Measurements from ENCODE around the gene NPM1.
A peak's percentile ranks its signal among the peaks of the same experiment; 100 is the strongest.
"Not testable (repeated sequence)": the region's sequence is repeated elsewhere in the genome, so short reads cannot be mapped to it uniquely, and the experiment has no call there.

The NPM1 gene, protein sequence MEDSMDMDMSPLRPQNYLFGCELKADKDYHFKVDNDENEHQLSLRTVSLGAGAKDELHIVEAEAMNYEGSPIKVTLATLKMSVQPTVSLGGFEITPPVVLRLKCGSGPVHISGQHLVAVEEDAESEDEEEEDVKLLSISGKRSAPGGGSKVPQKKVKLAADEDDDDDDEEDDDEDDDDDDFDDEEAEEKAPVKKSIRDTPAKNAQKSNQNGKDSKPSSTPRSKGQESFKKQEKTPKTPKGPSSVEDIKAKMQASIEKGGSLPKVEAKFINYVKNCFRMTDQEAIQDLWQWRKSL

DNA sequence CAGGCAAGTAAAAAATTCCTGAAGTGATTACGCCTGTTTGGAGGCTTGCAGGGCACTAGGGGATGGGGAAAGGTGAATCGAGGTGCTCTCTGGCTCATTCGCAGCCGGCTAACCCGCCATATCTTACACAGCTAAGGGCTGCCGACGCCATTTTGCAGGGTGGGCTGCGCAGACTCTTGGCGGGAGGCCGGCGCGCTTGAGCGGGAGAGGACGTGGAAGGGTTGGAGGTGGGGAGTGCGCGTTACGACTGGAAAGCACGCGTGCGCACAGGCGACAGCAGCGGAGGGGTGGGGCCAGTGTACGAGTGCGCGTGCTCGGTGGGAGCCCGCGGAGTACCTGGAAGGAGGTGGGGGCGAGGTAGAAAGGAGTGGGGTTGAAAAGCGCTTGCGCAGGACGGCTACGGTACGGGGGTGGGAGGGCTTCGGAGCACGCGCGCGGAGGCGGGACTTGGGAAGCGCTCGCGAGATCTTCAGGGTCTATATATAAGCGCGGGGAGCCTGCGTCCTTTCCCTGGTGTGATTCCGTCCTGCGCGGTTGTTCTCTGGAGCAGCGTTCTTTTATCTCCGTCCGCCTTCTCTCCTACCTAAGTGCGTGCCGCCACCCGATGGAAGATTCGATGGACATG, at the start of gene NPM1:
Gene NPM1 (plus strand): TSS at position 505 of the 625 bp plus-strand sequence. CDS start 100 bp downstream, at position 605.
- peak; percentile 93 to 98 for DNase-seq (ENCODE audit: low read depth in 2 of 2)

DNA sequence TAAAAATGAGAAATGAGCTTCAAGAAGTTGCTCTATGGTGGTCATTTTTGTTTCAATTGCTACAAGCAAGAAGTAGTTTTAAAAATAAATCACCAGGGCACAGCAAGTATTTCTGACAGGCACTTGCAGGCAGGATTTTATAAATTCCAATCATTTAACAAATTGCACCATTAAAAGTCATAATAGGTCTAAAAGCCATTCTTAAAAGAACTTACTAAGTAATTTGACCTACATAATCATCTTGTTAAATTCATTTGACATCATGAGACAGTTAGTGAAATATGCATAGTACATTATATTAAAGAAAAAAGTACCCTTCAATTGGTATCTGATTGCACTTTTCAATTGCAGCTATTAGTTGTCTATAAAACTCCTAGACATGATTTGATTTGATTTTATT, 47.6 kb upstream of the NPM1 start:
- no peak for DNase-seq (ENCODE audit: low read depth in 2 of 2)

DNA sequence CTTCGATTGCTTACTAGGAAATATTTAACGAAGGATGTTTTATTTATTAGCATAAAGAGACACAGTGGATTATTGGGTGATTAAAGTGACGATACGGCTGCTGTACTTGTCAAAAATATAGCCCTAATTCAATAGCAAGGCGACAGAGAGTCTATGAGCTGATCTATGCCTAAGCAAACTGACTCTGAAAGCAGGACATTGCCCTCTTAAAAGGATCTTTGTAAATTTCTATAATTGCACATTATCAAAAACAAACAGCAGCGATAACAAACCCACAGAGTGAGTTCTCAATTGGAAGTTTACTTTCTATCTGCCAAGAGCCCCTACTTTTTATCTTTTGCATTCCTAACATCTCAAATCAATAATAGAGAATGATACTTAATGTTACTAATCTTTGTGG, 47.2 kb upstream of the NPM1 start:
- DNase-seq (ENCODE audit: low read depth in 2 of 2) = no peak

DNA sequence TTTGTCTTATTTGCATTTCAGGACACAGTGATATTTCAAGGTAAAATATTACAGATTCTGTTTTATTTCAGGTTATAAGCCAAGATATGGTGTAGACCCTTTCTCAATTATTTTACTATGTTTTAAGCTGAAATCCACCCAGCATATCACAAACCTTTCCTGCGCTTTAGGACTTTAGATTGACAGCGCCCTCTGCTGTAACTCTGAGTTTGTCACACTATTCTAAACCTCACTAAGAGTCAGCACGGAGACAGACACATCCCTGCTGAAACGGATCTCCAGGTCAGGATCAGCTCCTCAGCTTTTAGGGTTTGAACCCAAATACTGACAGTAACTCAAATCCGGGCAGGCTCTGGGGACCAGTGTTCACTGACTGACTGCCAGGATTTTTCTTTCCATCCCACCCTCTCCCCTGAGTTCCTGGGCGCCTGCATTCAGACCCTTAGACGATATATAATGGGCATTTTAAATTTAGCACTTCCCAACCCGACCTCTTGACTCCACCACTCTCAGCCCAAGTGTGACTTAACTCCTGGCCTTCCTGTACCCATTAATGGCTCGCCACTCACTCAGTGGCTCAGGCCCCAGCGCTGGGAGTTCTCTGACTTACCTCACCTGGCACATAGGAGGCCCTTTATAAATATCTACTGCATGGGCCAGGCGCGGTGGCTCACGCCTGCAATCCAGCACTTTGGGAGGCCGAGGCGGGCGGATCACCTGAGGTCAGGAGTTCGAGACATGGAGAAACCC, 45.1 kb upstream of the NPM1 start:
- no peak for DNase-seq (ENCODE audit: low read depth in 2 of 2)

DNA sequence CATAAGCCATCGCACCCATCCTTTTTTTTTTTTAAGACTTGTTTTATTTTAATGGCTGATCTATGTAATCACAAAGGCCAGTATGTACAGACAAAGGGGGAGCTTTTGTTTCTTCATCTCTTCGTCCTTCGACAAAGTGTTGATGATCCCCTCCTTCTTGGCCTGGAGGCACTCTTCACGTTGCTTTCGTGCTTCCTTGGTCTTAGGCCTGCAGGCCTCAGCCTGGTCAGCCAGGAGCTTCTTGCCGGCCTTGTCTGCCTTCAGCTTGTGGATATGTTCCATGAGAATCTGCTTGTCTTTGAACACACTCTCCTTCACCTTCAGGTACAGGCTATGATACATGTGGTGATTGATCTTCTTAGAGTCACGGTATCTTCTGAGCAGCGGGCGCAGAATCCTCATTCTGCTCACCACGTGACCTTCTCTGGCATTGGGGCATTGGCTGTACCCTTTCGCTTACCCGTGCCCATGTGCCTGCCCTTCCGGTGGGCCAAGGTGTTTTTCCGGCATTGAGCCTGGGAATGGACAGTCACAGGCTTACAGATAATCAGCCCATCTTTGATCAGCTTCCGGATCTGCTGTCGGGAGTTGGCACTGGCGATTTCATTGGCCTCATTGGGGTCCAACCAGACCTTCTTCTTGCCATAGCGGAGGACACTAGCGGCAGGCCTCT, 42.6 kb upstream of the NPM1 start:
- no peak for DNase-seq (ENCODE audit: low read depth in 2 of 2)

DNA sequence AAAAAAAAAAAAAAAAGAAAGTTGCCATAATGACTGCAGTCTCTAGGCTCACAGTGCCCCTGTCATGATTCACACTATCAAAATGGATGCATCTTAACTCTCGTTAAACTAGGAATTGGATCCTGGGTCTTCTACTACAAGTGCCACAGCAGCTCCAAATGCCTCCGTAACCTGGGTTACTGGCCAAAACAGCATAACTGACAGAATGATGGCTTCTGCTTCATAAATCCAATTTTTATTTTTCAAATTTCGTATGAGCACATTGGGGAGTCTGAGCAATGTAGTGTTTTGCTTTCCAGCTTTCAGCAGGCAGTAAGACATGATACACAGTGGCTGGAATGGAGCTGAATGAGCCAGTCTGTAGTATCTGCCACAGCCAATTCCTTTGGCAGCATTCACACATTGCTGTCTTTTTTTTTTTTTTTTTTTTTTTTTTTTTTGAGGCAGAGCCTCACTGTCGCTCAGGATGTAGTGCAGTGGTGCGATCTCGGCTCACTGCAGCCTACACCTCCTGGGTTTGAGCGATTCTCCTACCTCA, 36.0 kb upstream of the NPM1 start:
- no peak for DNase-seq (ENCODE audit: low read depth in 2 of 2)

DNA sequence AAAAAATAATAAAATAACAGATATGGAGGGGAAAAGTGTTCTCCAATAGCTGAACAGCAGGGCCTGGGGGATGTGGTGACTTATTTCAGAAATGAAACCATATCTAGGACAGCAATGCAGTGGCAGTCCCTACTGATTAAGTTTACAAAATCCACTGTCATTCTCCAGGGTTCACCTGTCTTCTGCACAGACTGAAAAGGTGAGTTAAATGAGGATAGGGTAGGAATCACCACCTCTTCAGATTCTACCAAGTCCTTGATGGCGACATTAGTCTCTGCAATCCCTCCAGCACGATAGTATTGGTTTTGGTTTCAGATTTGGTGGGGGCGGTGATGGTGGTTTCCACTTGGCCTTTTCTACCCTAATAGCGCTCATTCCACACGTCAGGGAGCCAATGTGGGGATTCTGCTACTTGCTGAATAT, 32.3 kb upstream of the NPM1 start:
- no peak for DNase-seq (ENCODE audit: low read depth in 2 of 2)

DNA sequence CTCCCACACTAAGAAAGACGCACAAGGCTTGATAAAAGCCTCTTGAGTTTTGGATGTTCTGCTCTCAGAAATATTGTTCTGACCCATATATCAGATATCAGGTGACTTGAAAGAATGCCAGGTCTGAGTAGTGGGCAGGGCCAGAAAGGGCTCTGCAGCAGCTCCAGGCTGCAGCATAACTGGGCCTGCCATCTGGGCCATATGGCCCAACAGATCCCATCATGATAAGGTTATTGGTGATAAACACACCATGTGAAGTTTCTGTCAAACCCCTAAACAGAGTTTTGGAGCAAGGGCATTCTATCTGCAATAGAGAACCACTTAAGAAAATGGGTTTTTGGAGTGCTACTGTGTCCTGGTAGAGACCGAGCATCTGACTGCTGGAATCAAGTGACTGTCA, 29.8 kb upstream of the NPM1 start:
- no peak for DNase-seq (ENCODE audit: low read depth in 2 of 2)

DNA sequence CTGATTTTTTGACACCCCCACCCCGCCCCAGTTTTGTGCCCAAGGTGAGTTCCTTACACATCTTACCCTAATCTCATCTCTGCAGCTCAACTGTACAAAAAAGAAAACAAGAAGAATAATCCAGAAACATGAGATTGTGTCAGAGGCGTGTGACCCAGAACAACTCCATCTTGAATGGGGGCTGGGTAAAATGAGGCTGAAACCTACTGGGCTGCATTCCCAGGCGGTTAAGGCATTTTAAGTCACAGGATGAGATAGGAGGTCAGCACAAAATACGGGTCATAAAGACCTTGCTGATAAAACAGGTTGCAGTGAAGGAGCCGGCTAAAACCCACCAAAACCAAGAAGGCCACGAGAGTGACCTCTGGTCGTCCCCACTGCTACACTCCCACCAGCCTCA, 26.5 kb upstream of the NPM1 start:
- DNase-seq (ENCODE audit: low read depth in 2 of 2) = not testable (repeated sequence)

DNA sequence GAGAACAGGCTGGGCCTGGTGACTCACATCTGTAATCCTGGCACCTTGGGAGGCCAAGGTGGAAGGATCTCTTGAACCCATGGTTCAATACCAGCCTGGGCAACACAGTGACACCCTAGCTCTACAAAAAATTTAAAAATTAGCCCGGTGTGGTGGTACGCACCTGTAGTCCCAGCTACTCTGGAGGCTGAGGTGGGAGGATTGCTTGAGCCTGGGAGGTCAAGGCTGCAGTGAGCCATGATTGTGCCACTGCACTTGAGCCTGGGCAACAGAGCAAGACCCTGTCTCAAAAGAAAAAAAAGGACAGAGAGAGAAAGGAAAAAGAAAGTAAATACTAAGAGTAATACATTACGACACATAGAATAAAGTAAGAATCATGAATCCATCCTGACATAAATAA, 24.4 kb upstream of the NPM1 start:
- not testable (repeated sequence) for DNase-seq (ENCODE audit: low read depth in 2 of 2)

DNA sequence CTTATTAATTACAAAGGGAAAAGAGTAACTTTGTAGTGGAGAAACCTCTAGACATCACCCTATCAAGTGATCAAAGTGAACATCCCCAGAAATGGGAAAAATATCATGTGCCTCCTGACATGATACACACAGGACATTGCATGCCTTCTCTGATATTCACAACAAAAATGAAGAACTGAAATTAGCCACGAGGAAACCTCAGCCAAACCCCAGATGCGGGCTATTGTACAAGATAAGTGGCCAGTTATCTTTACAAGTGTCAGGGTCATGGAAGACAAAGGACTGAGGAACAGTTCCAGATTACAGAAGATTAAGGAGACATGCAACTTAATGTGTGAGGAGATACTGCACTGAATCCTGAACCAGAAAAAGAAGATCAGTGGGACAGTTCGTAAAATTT, 23.8 kb upstream of the NPM1 start:
- DNase-seq (ENCODE audit: low read depth in 2 of 2) = no peak

DNA sequence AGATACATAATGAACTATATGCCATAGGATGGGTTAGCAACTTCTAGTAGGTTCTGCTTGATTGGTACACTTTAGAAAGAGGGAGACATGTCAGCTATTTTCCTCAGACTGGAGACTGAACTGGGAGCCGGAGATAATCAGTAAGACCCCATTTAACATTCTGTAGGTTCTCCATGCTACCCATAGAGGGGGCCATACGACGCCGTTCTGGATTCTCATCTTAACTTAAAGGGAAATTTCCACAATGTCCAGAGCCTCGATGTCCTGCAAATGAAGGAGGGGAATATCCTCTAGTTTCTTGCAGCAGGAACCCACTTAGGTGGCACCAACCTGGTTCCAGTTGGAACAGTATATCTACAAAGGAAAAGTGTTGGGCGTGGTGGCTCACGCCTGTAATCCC, 22.3 kb upstream of the NPM1 start:
- no peak for DNase-seq (ENCODE audit: low read depth in 2 of 2)

DNA sequence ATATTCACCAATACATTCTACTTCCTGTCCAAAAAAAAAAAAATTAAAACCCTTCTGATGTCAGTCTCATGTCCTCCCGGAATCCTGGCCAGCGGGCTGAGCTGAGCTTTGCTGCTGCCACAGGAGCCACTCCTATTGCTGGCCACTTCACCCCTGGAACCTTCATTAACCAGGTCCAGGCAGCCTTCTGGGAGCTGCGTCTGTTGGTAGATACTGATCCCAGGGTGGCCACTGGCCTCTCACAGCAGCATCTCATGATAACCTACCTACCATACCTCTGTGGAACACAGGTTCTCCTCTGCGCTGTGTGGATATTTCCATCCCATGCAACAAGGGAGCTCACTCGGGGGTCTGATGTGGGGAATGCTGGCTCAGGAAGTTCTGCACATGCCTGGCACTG, 21.0 kb upstream of the NPM1 start:
- DNase-seq (ENCODE audit: low read depth in 2 of 2) = no peak

DNA sequence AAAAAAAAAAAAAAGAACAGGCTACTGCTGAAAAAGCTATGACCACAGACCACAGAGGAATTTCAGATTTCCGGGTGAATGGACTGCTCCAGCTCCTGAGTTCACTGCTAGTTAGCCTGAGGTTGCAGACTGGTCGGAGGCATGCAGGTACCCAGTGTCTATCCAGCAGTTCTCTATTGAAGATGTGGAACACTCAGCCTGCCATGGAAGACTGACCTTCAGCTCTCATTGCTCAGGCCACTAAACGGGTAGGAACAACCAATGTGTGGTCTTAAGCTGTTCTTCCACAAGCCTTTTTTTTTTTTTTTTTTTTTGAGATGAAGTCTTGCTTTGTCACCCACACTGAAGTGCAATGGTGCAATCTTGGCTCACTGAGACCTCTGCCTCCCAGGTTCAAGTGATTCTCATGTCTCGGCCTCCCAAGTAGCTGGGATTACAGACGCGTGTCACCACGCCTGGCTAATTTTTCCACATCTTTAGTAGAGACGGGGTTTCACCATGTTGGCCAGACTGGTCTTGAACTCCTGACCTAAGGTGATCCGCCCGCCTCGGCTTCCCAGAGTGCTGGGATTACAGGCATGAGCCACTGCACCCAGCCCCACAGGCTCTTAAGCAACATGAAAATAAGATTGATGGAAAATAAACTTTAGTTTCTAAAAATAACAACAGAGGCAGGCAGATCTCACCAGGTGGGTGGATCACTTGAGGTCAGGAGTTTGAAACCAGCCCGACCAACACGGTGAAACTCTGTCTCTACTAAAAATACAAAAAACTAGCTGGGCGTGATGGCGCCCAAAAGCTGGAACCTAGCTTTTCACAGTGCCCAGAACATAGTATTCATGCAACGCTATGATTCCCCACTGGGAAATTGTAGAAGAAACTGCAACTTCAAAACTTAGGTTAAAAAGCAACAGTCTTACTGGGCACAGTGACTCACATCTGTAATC, 20.0 kb upstream of the NPM1 start:
- DNase-seq (ENCODE audit: low read depth in 2 of 2) = no peak

DNA sequence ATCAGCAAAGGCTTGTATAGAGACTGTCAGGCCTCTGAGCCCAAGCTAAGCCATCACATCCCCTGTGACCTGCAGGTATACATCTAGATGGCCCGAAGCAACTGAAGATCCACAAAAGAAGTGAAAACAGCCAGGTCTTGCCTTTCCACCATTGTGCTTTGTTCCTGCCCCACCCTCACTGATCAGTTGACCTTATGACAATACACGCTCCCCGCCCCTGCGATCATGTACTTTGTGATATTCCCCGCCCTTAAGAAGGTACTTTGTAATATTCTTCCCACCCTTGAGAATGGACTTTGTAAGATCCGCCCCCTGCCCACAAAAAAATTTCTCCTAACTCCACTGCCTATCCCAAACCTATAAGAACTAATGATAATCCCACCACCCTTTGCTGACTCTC, 18.6 kb upstream of the NPM1 start:
- no peak for DNase-seq (ENCODE audit: low read depth in 2 of 2)

DNA sequence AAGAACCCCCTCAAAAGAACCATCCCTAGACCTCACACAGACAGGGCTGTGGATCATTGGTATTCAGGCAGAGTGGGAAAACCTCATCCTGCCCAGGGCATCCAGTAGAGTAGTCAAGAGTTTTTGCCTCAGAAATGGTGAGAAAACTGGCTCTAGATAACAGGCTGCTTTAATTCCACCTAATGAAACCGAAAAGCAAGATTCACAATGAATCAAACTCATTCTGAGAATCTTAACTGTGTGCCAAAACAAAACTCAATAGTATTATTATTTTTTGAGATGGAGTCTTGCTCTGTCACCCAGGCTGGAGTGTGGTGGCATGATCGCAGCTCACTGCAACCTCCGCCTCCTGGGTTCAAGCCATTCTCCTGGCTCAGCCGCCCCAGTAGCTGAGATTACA, 17.8 kb upstream of the NPM1 start:
- no peak for DNase-seq (ENCODE audit: low read depth in 2 of 2)

DNA sequence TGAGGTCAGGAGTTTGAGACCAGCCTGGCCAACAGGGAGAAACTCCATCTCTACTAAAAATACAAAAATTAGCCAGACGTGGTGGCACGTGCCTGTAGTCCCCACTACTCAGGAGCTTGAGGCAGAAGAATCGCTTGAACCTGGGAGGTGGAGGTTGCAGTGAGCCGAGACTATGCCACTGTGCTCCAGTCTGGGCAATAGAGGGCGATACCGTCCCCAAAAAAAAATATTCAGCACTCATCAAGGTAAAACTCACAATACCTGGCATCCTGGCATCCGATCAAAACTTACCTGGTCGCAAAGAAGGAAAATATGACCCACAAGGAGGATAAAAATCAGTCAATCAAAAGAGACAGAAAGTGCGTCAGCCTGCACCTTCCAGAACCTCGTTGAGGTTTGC, 16.8 kb upstream of the NPM1 start:
- not testable (repeated sequence) for DNase-seq (ENCODE audit: low read depth in 2 of 2)

DNA sequence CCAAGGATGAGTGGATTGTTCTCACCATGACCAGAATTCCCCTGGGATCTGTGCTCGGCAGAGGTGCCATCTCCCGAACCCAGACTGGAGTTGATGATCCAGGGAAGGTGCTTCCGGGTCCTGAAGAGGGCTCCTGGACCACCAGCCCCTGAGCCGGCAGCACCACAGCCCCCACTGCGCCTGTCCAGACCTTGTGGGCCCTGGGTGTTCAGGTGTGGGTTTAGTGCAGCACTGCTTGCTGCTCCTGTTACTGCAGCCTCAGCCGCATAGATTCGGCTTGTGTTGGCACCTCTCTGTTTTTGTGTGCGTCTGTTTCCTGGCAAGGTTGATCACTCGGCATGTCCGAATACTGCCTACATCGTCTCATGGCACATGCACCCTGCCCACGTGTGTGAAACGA, 16.3 kb upstream of the NPM1 start:
- no peak for DNase-seq (ENCODE audit: low read depth in 2 of 2)

DNA sequence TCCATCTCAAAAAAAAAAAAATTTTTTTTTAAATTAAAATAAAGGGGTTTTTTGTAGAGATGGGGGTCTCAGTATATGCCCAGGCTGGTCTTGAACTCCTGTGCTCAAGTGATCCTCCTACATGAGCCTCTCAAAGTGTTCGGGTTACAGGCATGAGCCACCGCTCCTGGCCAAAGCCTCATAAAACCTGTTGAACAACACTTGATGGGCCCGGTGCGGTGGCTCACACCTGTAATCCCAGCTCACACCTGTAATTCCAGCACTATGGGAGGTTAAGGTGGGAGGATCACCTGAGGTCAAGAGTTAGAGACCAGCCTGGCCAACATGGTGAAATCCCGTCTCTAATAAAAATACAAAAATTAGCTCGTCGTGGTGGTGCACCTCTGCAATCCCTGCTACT, 7.7 kb upstream of the NPM1 start:
- DNase-seq (ENCODE audit: low read depth in 2 of 2) = no peak

DNA sequence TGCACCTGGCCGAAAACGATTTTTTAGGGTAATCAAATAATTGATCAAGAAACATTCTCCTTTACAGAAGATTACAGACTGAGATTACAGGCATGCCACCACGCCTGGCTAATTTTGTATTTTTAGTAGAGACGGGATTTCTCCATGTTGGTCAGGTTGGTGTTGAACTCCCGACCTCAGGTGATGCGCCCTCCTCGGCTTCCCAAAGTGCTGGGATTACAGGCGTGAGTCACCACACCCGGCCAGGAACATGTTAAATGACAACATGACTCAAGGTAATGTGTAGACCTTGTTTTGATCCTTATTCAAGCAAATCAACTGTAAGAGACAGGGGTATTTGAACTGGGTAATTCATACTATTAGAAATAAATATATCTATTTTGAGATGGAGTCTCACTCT, 3.2 kb upstream of the NPM1 start:
- DNase-seq (ENCODE audit: low read depth in 2 of 2) = not testable (repeated sequence)

DNA sequence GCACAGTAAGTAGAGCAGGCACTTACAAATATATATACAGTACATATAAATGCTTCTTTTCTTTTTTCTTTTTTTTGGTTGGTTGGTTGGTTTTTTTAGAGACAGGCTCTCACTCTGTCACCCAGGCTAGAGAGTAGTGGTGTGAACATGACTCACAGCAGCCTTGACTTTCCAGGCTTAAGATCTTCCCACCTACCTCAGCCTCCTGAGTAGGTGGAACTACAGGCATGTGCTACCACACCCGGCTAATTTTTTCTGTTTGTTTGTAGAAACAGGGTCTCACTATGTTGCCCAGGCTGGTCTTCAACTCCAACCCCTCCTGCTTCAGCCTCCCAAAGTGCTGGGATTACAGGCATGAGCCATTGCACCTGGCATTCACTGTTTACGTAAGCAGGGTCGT, 2.6 kb upstream of the NPM1 start:
- DNase-seq (ENCODE audit: low read depth in 2 of 2) = not testable (repeated sequence)

All from stimulated activated CD4-positive, alpha-beta T cell treated with anti-CD3 and anti-CD28 coated beads, Interleukin-1b, Interleukin-23, amount 100 ng/mL, for 1 hour (primary cell).